Measurements from ENCODE around the gene TTC33. TPM values are rescaled to one million over a fixed set of nuclear protein-coding genes. Genes with fewer than 3 reads are reported as not detected.
"Not testable (repeated sequence)": the region's sequence is repeated elsewhere in the genome, so short reads cannot be mapped to it uniquely, and the experiment has no call there.

Gene TTC33
- polyA plus RNA-seq, 1 donor, result 17.8 TPM

GRCh38 chr5:40599676-40600075 lies 156.1 kb downstream of the TTC33 start:
- no peak overlapping the region for H3K27ac ChIP-seq (ENCODE audit: low read length)
- no peak for DNase-seq
- H3K4me3 ChIP-seq (ENCODE audit: low read length), result no peak overlapping the region
- H3K4me1 ChIP-seq (ENCODE audit: control insufficient read depth, insufficient read depth, low read length), result no peaks in the 10 kb centered on the region
- H3K9me3 ChIP-seq (ENCODE audit: control insufficient read depth, low read depth, low read length), result no peaks in the 10 kb centered on the region
- H3K36me3 ChIP-seq (ENCODE audit: control insufficient read depth, insufficient read depth, low read length), result no peaks in the 10 kb centered on the region
- H3K27me3 ChIP-seq (ENCODE audit: control insufficient read depth, insufficient read depth, low read length), result no peaks in the 10 kb centered on the region

GRCh38 chr5:40594811-40595210 lies 160.9 kb downstream of the TTC33 start:
- Histone ChIP-seq H3K27ac (ENCODE audit: low read length) (no peak overlapping the region), H3K9me3 (ENCODE audit: control insufficient read depth, low read depth, low read length) (no peaks in the 10 kb centered on the region), H3K4me3 (ENCODE audit: low read length) (no peak overlapping the region), H3K4me1 (ENCODE audit: control insufficient read depth, insufficient read depth, low read length) (no peaks in the 10 kb centered on the region), H3K36me3 (ENCODE audit: control insufficient read depth, insufficient read depth, low read length) (no peaks in the 10 kb centered on the region), H3K27me3 (ENCODE audit: control insufficient read depth, insufficient read depth, low read length) (no peaks in the 10 kb centered on the region)
- WGBS (ENCODE audit: insufficient coverage, low lambda C conversion rate), result 40% methylated on average over 1 of the region's 1 CpG
- DNase-seq, result no peak

- H3K4me1 ChIP-seq (ENCODE audit: control insufficient read depth, insufficient read depth, low read length); H3K9me3 ChIP-seq (ENCODE audit: control insufficient read depth, low read depth, low read length); H3K27me3 ChIP-seq (ENCODE audit: control insufficient read depth, insufficient read depth, low read length); H3K4me3 ChIP-seq (ENCODE audit: low read length); DNase-seq; H3K27ac ChIP-seq (ENCODE audit: low read length); H3K36me3 ChIP-seq (ENCODE audit: control insufficient read depth, insufficient read depth, low read length): not testable (repeated sequence)
- 50% methylated on average over 3 of the region's 10 CpGs for WGBS (ENCODE audit: insufficient coverage, low lambda C conversion rate)
Observed at GRCh38 chr5:40591727-40592396, 163.9 kb downstream of the TTC33 start.

GRCh38 chr5:40587376-40587775 lies 168.4 kb downstream of the TTC33 start:
- DNase-seq, result no peak
- Histone ChIP-seq H3K27me3 (ENCODE audit: control insufficient read depth, insufficient read depth, low read length) (no peaks in the 10 kb centered on the region), H3K4me1 (ENCODE audit: control insufficient read depth, insufficient read depth, low read length) (no peaks in the 10 kb centered on the region), H3K27ac (ENCODE audit: low read length) (no peak overlapping the region), H3K4me3 (ENCODE audit: low read length) (no peak overlapping the region), H3K9me3 (ENCODE audit: control insufficient read depth, low read depth, low read length) (no peaks in the 10 kb centered on the region), H3K36me3 (ENCODE audit: control insufficient read depth, insufficient read depth, low read length) (no peaks in the 10 kb centered on the region)
- WGBS (ENCODE audit: insufficient coverage, low lambda C conversion rate), result no CpG with 5 or more reads among the region's 1 CpG

- Histone ChIP-seq H3K27me3 (ENCODE audit: control insufficient read depth, insufficient read depth, low read length) (no peaks in the 10 kb centered on the region), H3K36me3 (ENCODE audit: control insufficient read depth, insufficient read depth, low read length) (no peaks in the 10 kb centered on the region), H3K4me3 (ENCODE audit: low read length) (no peak overlapping the region), H3K9me3 (ENCODE audit: control insufficient read depth, low read depth, low read length) (no peaks in the 10 kb centered on the region), H3K4me1 (ENCODE audit: control insufficient read depth, insufficient read depth, low read length) (no peaks in the 10 kb centered on the region), H3K27ac (ENCODE audit: low read length) (no peak overlapping the region)
- DNase-seq, result no peak
- WGBS (ENCODE audit: insufficient coverage, low lambda C conversion rate), result no CpG with 5 or more reads among the region's 5 CpGs
Observed at GRCh38 chr5:40585537-40586267, 170.1 kb downstream of the TTC33 start.

GRCh38 chr5:40584054-40584453 lies 171.7 kb downstream of the TTC33 start:
- no peaks in the 10 kb centered on the region for H3K36me3 ChIP-seq (ENCODE audit: control insufficient read depth, insufficient read depth, low read length)
- H3K27me3 ChIP-seq (ENCODE audit: control insufficient read depth, insufficient read depth, low read length), result no peaks in the 10 kb centered on the region
- no peaks in the 10 kb centered on the region for H3K9me3 ChIP-seq (ENCODE audit: control insufficient read depth, low read depth, low read length)
- no CpG with 5 or more reads among the region's 2 CpGs for WGBS (ENCODE audit: insufficient coverage, low lambda C conversion rate)
- no peaks in the 10 kb centered on the region for H3K4me1 ChIP-seq (ENCODE audit: control insufficient read depth, insufficient read depth, low read length)
- H3K27ac ChIP-seq (ENCODE audit: low read length), result no peak overlapping the region
- no peak for DNase-seq
- H3K4me3 ChIP-seq (ENCODE audit: low read length), result no peak overlapping the region

GRCh38 chr5:40578501-40579451 lies 177.0 kb downstream of the TTC33 start:
- no peak overlapping the region for H3K4me3 ChIP-seq (ENCODE audit: low read length)
- no peak for DNase-seq
- no peaks in the 10 kb centered on the region for H3K27me3 ChIP-seq (ENCODE audit: control insufficient read depth, insufficient read depth, low read length)
- WGBS (ENCODE audit: insufficient coverage, low lambda C conversion rate), result 95% methylated on average over 4 of the region's 9 CpGs
- H3K36me3 ChIP-seq (ENCODE audit: control insufficient read depth, insufficient read depth, low read length), result no peaks in the 10 kb centered on the region
- no peaks in the 10 kb centered on the region for H3K9me3 ChIP-seq (ENCODE audit: control insufficient read depth, low read depth, low read length)
- no peak overlapping the region for H3K27ac ChIP-seq (ENCODE audit: low read length)
- H3K4me1 ChIP-seq (ENCODE audit: control insufficient read depth, insufficient read depth, low read length), result no peaks in the 10 kb centered on the region

GRCh38 chr5:40577718-40578117 lies 178.0 kb downstream of the TTC33 start:
- 93% methylated on average over 2 of the region's 3 CpGs for WGBS (ENCODE audit: insufficient coverage, low lambda C conversion rate)
- H3K9me3 ChIP-seq (ENCODE audit: control insufficient read depth, low read depth, low read length), result no peaks in the 10 kb centered on the region
- H3K4me1 ChIP-seq (ENCODE audit: control insufficient read depth, insufficient read depth, low read length), result no peaks in the 10 kb centered on the region

GRCh38 chr5:40575921-40576320 lies 179.8 kb downstream of the TTC33 start:
- Histone ChIP-seq H3K27ac (ENCODE audit: low read length) (no peak overlapping the region), H3K9me3 (ENCODE audit: control insufficient read depth, low read depth, low read length) (no peaks in the 10 kb centered on the region), H3K4me1 (ENCODE audit: control insufficient read depth, insufficient read depth, low read length) (no peaks in the 10 kb centered on the region), H3K36me3 (ENCODE audit: control insufficient read depth, insufficient read depth, low read length) (no peaks in the 10 kb centered on the region), H3K4me3 (ENCODE audit: low read length) (no peak overlapping the region), H3K27me3 (ENCODE audit: control insufficient read depth, insufficient read depth, low read length) (no peaks in the 10 kb centered on the region)
- 100% methylated on average over 1 of the region's 3 CpGs for WGBS (ENCODE audit: insufficient coverage, low lambda C conversion rate)
- no peak for DNase-seq

More at GRCh38 chr5:40577718-40578117, 178.0 kb downstream of the TTC33 start:
- Histone ChIP-seq H3K27ac (ENCODE audit: low read length) (no peak overlapping the region), H3K36me3 (ENCODE audit: control insufficient read depth, insufficient read depth, low read length) (no peaks in the 10 kb centered on the region), H3K4me3 (ENCODE audit: low read length) (no peak overlapping the region), H3K27me3 (ENCODE audit: control insufficient read depth, insufficient read depth, low read length) (no peaks in the 10 kb centered on the region)
- DNase-seq, result no peak

GRCh38 chr5:40575411-40575810 lies 180.3 kb downstream of the TTC33 start:
- no peak for DNase-seq
- Histone ChIP-seq H3K4me1 (ENCODE audit: control insufficient read depth, insufficient read depth, low read length) (no peaks in the 10 kb centered on the region), H3K27me3 (ENCODE audit: control insufficient read depth, insufficient read depth, low read length) (no peaks in the 10 kb centered on the region), H3K27ac (ENCODE audit: low read length) (no peak overlapping the region), H3K4me3 (ENCODE audit: low read length) (no peak overlapping the region), H3K9me3 (ENCODE audit: control insufficient read depth, low read depth, low read length) (no peaks in the 10 kb centered on the region), H3K36me3 (ENCODE audit: control insufficient read depth, insufficient read depth, low read length) (no peaks in the 10 kb centered on the region)
- 100% methylated on average over 1 of the region's 1 CpG for WGBS (ENCODE audit: insufficient coverage, low lambda C conversion rate)
